Measurements from ENCODE around the gene MARS2.
"Not testable (repeated sequence)": the region's sequence is repeated elsewhere in the genome, so short reads cannot be mapped to it uniquely, and the experiment has no call there.

Gene MARS2

GRCh38 chr2:197727011-197727410 lies 21.8 kb downstream of the MARS2 start:
- TF ChIP-seq ZFX (IDR thresholded peaks at IDR 0.05; ENCODE audit: borderline replicate concordance), result no peak
- H3K27ac ChIP-seq, result no peak overlapping the region

DNA sequence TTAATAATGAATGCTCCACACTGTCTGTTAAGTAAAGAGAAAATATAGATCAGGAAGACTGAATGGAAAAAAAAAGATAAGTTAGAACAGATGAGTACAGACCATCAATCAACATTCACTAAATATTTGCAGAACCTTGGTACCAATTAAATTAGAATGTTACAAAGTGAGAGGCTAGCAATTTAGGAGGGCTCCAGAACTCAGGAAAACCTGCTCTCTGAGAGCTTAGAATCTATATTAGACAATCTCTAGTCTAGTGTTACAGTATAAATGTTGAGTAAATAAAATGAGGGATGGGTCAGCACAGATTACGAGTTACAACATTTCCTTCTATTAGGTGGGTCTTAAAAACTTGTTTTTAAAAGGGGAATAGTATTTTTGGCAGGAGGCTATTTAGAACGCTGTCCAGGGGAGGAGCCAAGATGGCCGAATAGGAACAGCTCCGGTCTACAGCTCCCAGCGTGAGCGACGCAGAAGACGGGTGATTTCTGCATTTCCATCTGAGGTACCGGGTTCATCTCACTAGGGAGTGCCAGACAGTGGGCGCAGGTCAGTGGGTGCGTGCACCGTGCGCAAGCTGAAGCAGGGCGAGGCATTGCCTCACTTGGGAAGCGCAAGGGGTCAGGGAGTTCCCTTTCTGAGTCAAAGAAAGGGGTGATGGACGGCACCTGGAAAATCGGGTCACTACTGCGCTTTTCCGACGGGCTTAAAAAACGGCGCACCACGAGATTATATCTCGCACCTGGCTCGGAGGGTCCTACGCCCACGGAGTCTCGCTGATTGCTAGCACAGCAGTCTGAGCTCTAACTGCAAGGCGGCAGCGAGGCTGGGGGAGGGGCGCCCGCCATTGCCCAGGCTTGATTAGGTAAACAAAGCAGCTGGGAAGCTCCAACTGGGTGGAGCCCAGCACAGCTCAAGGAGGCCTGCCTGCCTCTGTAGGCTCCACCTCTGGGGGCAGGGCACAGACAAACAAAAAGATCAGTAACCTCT lies 23.7 kb downstream of the MARS2 start:
- not testable (repeated sequence) for H3K27ac ChIP-seq

- TF ChIP-seq CTCF (IDR thresholded peaks at IDR 0.05) (no peak), ZFX (IDR thresholded peaks at IDR 0.05; ENCODE audit: borderline replicate concordance) (no peak)
Observed at GRCh38 chr2:197740200-197740599, 35.0 kb downstream of the MARS2 start.

More at GRCh38 chr2:197740200-197740599, 35.0 kb downstream of the MARS2 start:
- no peak overlapping the region for H3K27ac ChIP-seq
